ENCODE data around the gene GPR61.

GPR61 gene

DNA sequence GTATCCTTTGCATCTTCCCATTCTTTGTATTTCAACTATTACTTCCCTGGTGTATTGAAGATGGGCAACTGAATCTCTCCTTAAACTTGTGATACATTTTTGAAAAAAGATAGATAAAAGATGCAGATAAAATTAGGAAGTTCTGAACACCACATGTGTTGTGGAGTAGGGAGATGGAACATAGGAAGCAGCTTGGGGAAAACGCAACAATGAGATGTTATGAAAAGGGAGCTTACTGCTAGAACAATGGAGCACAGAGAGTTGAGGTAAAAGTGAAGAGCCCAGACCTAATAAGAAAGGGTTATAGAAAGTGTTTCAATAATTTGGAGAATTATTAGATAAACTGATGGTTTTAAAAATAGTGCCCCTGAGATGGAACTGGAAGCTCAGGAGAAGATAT is 29.7 kb downstream of the GPR61 start:
- DNase-seq (ENCODE audit: insufficient read length, low spot score) (no peak), FAIRE-seq (no peak)
- no peak for TF ChIP-seq CTCF (IDR thresholded peaks at IDR 0.05; ENCODE audit: insufficient read depth, missing control alignments)

DNA sequence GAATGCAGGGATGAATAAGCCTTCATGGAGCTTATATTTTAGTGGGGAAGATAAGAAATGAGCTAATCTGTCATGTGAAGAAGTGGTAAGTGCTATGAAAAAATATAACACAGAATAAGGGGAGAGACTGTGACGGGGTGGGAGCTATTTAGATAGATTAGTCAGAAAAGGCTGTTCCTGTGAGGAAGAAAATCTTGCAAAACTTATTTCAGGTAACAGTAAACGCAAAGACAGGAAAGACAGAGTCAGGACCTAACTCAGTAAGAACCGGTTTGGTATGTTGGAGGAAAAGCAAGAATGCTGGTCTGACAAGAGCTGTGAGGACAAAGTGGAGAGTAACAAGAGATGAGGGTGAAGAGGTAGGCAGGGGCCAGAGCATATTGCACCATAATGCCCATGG is 30.7 kb downstream of the GPR61 start:
- no peak for FAIRE-seq
- DNase-seq (ENCODE audit: insufficient read length, low spot score): no peak
- no peak for TF ChIP-seq CTCF (IDR thresholded peaks at IDR 0.05; ENCODE audit: insufficient read depth, missing control alignments)

GRCh38 chr1:109573785-109574184 is 34.1 kb downstream of the GPR61 start:
- FAIRE-seq: no peak
- TF ChIP-seq CTCF (IDR thresholded peaks at IDR 0.05; ENCODE audit: insufficient read depth, missing control alignments): no peak
- no peak for DNase-seq (ENCODE audit: insufficient read length, low spot score)

- FAIRE-seq (no peak), DNase-seq (ENCODE audit: insufficient read length, low spot score) (no peak)
- no peak for TF ChIP-seq CTCF (IDR thresholded peaks at IDR 0.05; ENCODE audit: insufficient read depth, missing control alignments)
These were observed 39.3 kb downstream of the GPR61 start for GRCh38 chr1:109578947-109579443.

GRCh38 chr1:109579491-109579890 is 39.8 kb downstream of the GPR61 start:
- DNase-seq (ENCODE audit: insufficient read length, low spot score) (no peak), FAIRE-seq (no peak)
- TF ChIP-seq CTCF (IDR thresholded peaks at IDR 0.05; ENCODE audit: insufficient read depth, missing control alignments): no peak

DNA sequence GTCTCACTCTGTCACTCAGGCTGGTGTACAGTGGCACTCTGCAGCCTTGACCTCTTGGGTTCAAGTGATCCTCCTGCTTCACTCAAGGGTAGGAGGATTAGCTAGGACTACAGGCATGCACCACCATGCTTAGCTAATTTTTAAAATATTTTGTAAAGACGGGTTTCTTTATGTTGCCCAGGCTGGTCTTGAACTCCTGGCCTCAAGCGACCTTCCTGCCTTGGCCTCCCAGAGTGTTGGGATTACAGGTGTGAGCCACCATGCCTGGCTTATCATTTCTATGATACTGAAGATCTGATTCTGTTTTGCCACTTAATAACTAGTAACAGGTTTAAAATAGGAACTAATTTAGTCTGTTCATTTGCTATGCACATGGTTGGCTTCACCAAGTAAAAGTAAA is 42.3 kb downstream of the GPR61 start:
- FAIRE-seq (no peak), DNase-seq (ENCODE audit: insufficient read length, low spot score) (no peak)
- TF ChIP-seq CTCF (IDR thresholded peaks at IDR 0.05; ENCODE audit: insufficient read depth, missing control alignments): no peak

DNA sequence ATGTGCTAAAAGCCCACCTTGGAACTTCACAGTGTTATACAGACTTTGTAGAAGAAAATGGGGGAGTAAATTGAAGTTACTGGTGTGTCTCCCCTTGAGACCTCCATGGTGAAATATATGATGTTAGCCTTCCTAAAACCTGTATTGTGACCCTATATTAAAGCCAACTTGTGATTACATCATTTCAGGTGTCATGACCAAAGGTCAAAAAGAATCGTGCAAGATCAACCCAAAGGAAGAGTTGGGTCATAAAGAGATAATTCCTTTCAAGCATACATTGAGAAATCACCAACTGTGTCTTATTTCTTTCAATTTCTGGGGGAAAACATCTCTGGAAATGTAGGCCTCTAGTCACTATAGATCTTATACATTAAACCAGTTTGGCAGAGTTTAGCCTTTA is 45.1 kb downstream of the GPR61 start:
- no peak for FAIRE-seq
- no peak for TF ChIP-seq CTCF (IDR thresholded peaks at IDR 0.05; ENCODE audit: insufficient read depth, missing control alignments)

More for the DNA sequence above, 45.1 kb downstream of the GPR61 start:
- no peak for DNase-seq (ENCODE audit: insufficient read length, low spot score)
